ENCODE results near the gene TRMT10B. TPM values are rescaled to one million over a fixed set of nuclear protein-coding genes. Genes with fewer than 3 reads are reported as not detected.

Gene TRMT10B
- total RNA-seq, 2 donors from 2014 or later = 10.7 to 14.9 TPM

DNA sequence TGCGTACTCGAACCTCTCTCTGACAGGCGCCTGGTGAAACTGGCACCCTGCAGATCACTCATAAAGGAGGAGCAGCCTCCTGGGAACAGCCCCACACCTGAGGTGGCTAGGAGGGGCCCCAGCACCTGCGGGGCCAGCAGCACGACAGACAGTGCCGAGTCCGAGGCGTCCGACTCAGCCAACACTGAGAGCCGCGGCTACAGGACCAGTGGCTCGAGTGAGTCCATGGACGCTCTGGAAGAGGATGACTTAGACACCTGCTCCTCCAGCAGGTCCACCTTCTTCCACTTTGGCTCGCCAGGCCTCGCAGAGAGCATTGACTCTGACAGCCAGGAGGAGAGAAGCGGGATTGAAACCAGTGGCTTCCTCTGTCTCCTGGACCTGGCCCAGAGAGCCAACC lies 13.5 kb upstream of the TRMT10B start:
- no peaks in the 10 kb centered on the region for H3K9me3 ChIP-seq
- H3K36me3 ChIP-seq = no peaks in the 10 kb centered on the region

GRCh38 chr9:37740631-37741328 lies 12.8 kb upstream of the TRMT10B start:
- Histone ChIP-seq H3K27me3 (replicated peaks; ENCODE audit: insufficient read depth) (no peaks in the 10 kb centered on the region), H3K4me1 (ENCODE audit: control insufficient read depth in 1 of 2, low read depth in 2 of 2) (no peaks in the 10 kb centered on the region), H3K9me3 (no peaks in the 10 kb centered on the region), H3K36me3 (no peaks in the 10 kb centered on the region), H3K4me3 (no peak overlapping the region), H3K27ac (no peak overlapping the region)
- DNase-seq (ENCODE audit: low spot score) (no peak), ATAC-seq (ENCODE audit: insufficient number of reproducible peaks, low FRiP score, low read depth) (no peak)
- TF ChIP-seq CTCF (IDR thresholded peaks at IDR 0.05) = no peak

More for the DNA sequence above, 13.5 kb upstream of the TRMT10B start:
- ATAC-seq (ENCODE audit: insufficient number of reproducible peaks, low FRiP score, low read depth) = no peak
- H3K4me1 ChIP-seq (ENCODE audit: control insufficient read depth in 1 of 2, low read depth in 2 of 2) = no peaks in the 10 kb centered on the region
- no peak for DNase-seq (ENCODE audit: low spot score)
- H3K27me3 ChIP-seq (replicated peaks; ENCODE audit: insufficient read depth) = no peaks in the 10 kb centered on the region
- TF ChIP-seq CTCF (IDR thresholded peaks at IDR 0.05) = no peak
- no peak overlapping the region for H3K4me3 ChIP-seq
- no peak overlapping the region for H3K27ac ChIP-seq

GRCh38 chr9:37745970-37746369 lies 7.6 kb upstream of the TRMT10B start:
- Histone ChIP-seq H3K9me3 (no peaks in the 10 kb centered on the region), H3K36me3 (no peaks in the 10 kb centered on the region), H3K27me3 (replicated peaks; ENCODE audit: insufficient read depth) (no peaks in the 10 kb centered on the region), H3K4me3 (no peak overlapping the region), H3K27ac (no peak overlapping the region), H3K4me1 (ENCODE audit: control insufficient read depth in 1 of 2, low read depth in 2 of 2) (no peaks in the 10 kb centered on the region)
- no peak for ATAC-seq (ENCODE audit: insufficient number of reproducible peaks, low FRiP score, low read depth)
- TF ChIP-seq CTCF (IDR thresholded peaks at IDR 0.05) = no peak
- DNase-seq (ENCODE audit: low spot score) = no peak

- no peak for ATAC-seq (ENCODE audit: insufficient number of reproducible peaks, low FRiP score, low read depth)
These were observed 6.9 kb upstream of the TRMT10B start for GRCh38 chr9:37746448-37747270.

More at GRCh38 chr9:37746448-37747270, 6.9 kb upstream of the TRMT10B start:
- Histone ChIP-seq H3K27me3 (replicated peaks; ENCODE audit: insufficient read depth) (no peaks in the 10 kb centered on the region), H3K27ac (no peak overlapping the region), H3K36me3 (no peaks in the 10 kb centered on the region), H3K4me1 (ENCODE audit: control insufficient read depth in 1 of 2, low read depth in 2 of 2) (no peaks in the 10 kb centered on the region), H3K4me3 (no peak overlapping the region), H3K9me3 (no peaks in the 10 kb centered on the region)
- no peak for TF ChIP-seq CTCF (IDR thresholded peaks at IDR 0.05)
- DNase-seq (ENCODE audit: low spot score) = no peak

Data from thoracic aorta (tissue), 2 donors.